Caco-2 (cell line): ENCODE data around the gene EPPIN. TPM values are rescaled to one million over a fixed set of nuclear protein-coding genes. Genes with fewer than 3 reads are reported as not detected.
A peak's percentile ranks its signal among the peaks of the same experiment; 100 is the strongest.

Source experiments
- BruUV-seq: library from RNA; stranded (reverse); fragments of 400-500 nt; replicated peaks from 2 replicates; lab custom pipeline; 2021; lab: Mats Ljungman, UMichigan
- CTCF ChIA-PET: fragments of 300-600 bp; sonication (Branson Sonifier 250); formaldehyde crosslinking; loops from one replicate; lab custom pipeline; 2022; ENCODE audit warnings: antibody characterized with exemption; lab: Charles Lee
- POLR2A ChIA-PET: fragments of 300-600 bp; sonication (Branson Sonifier 250); formaldehyde crosslinking; loops from one replicate; lab custom pipeline; 2022; ENCODE audit warnings: antibody characterized with exemption; lab: Charles Lee
- DNase-seq, 2 experiments: peaks; one replicate each; pipeline versions ENCODE4 v3.0.0 to v3.0.0-alpha.2; 2020 to 2022
- H3K27me3 ChIP-seq: replicated peaks from 2 replicates; pipeline ENCODE4 v1.6.0; 2011; ENCODE audit warnings: low read length; ENCODE audit not compliant: control insufficient read depth, insufficient read depth
- H3K36me3 ChIP-seq: 2 replicates; pipeline ENCODE4 v1.5.1; 2011; ENCODE audit warnings: low read length; ENCODE audit not compliant: control insufficient read depth, insufficient read depth
- H3K4me1 ChIP-seq: fragments of 250-450 bp; sonication (Bioruptor Pico); 2 replicates; pipeline ENCODE4 v1.5.1; 2020; ENCODE audit warnings: mild to moderate bottlenecking
- H3K4me3 ChIP-seq: 2 replicates; pipeline ENCODE4 v1.5.1; 2011; ENCODE audit warnings: low read depth, mild to moderate bottlenecking, control low read depth, low read length
- H3K9me3 ChIP-seq: fragments of 250-450 bp; sonication (Bioruptor Pico); 2 replicates; pipeline ENCODE4 v1.5.1; 2020; ENCODE audit warnings: mild to moderate bottlenecking, moderate library complexity
- H3K27ac Mint-ChIP-seq: one replicate; pipeline ENCODE4 v1.8.0; 2022; ENCODE audit warnings: mixed read lengths; ENCODE audit not compliant: unreplicated experiment
- H3K27me3 Mint-ChIP-seq: one replicate; pipeline ENCODE4 v1.8.0; 2022; ENCODE audit warnings: mixed read lengths; ENCODE audit not compliant: insufficient read depth, unreplicated experiment
- H3K36me3 Mint-ChIP-seq: one replicate; pipeline ENCODE4 v1.8.0; 2022; ENCODE audit warnings: mild to moderate bottlenecking, mixed read lengths; ENCODE audit not compliant: insufficient read depth, unreplicated experiment
- H3K4me1 Mint-ChIP-seq: one replicate; pipeline ENCODE4 v1.8.0; 2022; ENCODE audit warnings: low read depth, mixed read lengths; ENCODE audit not compliant: unreplicated experiment
- H3K4me3 Mint-ChIP-seq: one replicate; pipeline ENCODE4 v1.8.0; 2022; ENCODE audit warnings: mild to moderate bottlenecking, moderate library complexity, mixed read lengths; ENCODE audit not compliant: unreplicated experiment
- H3K9me3 Mint-ChIP-seq: one replicate; pipeline ENCODE4 v1.8.0; 2022; ENCODE audit warnings: mixed read lengths; ENCODE audit not compliant: unreplicated experiment
- intact Hi-C: fragments of 100-400 bp; cut with micrococcal nuclease; formaldehyde crosslinking; loops from one replicate; pipeline ENCODE4 v1.10.0; 2022; ENCODE audit not compliant: unreplicated experiment
- total RNA-seq: library from RNA; stranded (reverse); gene quantifications from 2 replicates; pipeline ENCODE4 v1.2.3, GENCODE V29; 2022
- TF ChIP-seq, protein P1 (sequence below), 2 experiments: fragments of 200-600 bp in 1 of 2; IDR thresholded peaks; 1 replicate in 1 of 2; 2 replicates in 1 of 2; pipeline versions ENCODE4 v1.5.1 to v1.8.0; 2011 to 2022; ENCODE audit warnings: antibody characterized with exemption in 1 of 2, control low read depth in 1 of 2, inconsistent platforms in 1 of 2, low read depth in 1 of 2, low read length in 1 of 2, mild to moderate bottlenecking in 1 of 2, moderate library complexity in 1 of 2; ENCODE audit not compliant: insufficient read depth in 1 of 2, severe bottlenecking in 1 of 2, unreplicated experiment in 1 of 2

The EPPIN gene
- total RNA-seq, 1 experiment from 2014 or later, result not detected

GRCh38 chr20:45579184-45579583 lies 32.0 kb upstream of the EPPIN start, which contains the start of gene WFDC8:
Gene WFDC8 (minus strand): TSS chr20:45579284. CDS start chr20:45579247, 37 bp downstream.
- BruUV-seq, result no TSS peak
- Histone ChIP-seq H3K9me3 (no peaks in the 10 kb centered on the region), H3K4me1 (peaks cover 27% of the 10 kb centered on the region), H3K4me3 (no peak within 1 kb of the TSS), H3K36me3 (no peaks in the 10 kb centered on the region), H3K27me3 (no peaks in the 10 kb centered on the region)
- Mint-ChIP-seq H3K4me3 (no peak within 1 kb of the TSS), H3K27ac (no peak within 1 kb of the TSS), H3K36me3 (peaks cover 6% of the 10 kb centered on the region), H3K27me3 (no peaks in the 10 kb centered on the region), H3K4me1 (peaks cover 29% of the 10 kb centered on the region), H3K9me3 (no peaks in the 10 kb centered on the region)
- intact Hi-C loops, result no loop called here
- POLR2A ChIA-PET, result interaction anchor here (0.6 kb wide), 1 partner anchor 173 kb away, joined by 3 read pairs; no protein-coding TSS in a partner anchor
- TF ChIP-seq, protein P1, sequence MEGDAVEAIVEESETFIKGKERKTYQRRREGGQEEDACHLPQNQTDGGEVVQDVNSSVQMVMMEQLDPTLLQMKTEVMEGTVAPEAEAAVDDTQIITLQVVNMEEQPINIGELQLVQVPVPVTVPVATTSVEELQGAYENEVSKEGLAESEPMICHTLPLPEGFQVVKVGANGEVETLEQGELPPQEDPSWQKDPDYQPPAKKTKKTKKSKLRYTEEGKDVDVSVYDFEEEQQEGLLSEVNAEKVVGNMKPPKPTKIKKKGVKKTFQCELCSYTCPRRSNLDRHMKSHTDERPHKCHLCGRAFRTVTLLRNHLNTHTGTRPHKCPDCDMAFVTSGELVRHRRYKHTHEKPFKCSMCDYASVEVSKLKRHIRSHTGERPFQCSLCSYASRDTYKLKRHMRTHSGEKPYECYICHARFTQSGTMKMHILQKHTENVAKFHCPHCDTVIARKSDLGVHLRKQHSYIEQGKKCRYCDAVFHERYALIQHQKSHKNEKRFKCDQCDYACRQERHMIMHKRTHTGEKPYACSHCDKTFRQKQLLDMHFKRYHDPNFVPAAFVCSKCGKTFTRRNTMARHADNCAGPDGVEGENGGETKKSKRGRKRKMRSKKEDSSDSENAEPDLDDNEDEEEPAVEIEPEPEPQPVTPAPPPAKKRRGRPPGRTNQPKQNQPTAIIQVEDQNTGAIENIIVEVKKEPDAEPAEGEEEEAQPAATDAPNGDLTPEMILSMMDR (IDR thresholded peaks at IDR 0.05; ENCODE audit: insufficient read depth in 1 of 2, low read depth in 1 of 2, low read length in 1 of 2, severe bottlenecking in 1 of 2, unreplicated experiment in 1 of 2), result no peak
- CTCF ChIA-PET, result interaction anchor here (0.6 to 0.7 kb wide), 2 partner anchors 192 to 969 kb away, joined by 3 read pairs; no protein-coding TSS in a partner anchor
- no peak for DNase-seq

DNA sequence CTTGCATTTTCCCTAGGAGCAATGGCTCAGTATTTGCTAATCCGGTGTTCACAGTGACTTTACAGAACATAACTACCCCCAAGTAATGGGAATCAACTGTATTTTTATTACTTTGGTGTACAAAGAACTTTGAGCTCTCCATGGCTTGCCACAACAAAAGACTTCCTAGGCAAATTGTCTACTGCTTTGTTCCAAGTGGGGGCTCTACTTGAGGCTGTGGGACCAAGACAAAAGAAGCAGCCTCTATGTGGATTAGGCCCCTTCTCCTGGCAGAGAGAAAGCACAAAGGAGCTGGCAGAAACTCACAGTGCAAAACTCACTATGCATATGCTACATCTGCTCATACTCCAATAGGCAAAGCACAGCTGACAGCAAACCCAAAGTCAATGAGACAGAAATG lies 31.0 kb upstream of the EPPIN start:
- H3K27ac Mint-ChIP-seq, result no peak overlapping the region
- TF ChIP-seq, protein P1 (IDR thresholded peaks at IDR 0.05; ENCODE audit: insufficient read depth in 1 of 2, low read depth in 1 of 2, low read length in 1 of 2, severe bottlenecking in 1 of 2, unreplicated experiment in 1 of 2), result no peak
- ChIA-PET CTCF (interaction anchor here (0.6 to 2.5 kb wide), 2 partner anchors 59 to 193 kb away, joined by 9 to 25 read pairs; no protein-coding TSS in a partner anchor), POLR2A (no interaction called here)
- H3K27me3 Mint-ChIP-seq, result no peaks in the 10 kb centered on the region
- H3K27me3 ChIP-seq, result no peaks in the 10 kb centered on the region
- peaks cover 6% of the 10 kb centered on the region for H3K36me3 Mint-ChIP-seq
- peaks cover 27% of the 10 kb centered on the region for H3K4me1 ChIP-seq
- H3K9me3 ChIP-seq, result peaks cover 4% of the 10 kb centered on the region; the same call in 1 of the 2 replicates
- no TSS peak for BruUV-seq
- no peak for DNase-seq
- H3K4me3 ChIP-seq, result no peak overlapping the region
- intact Hi-C loops, result no loop called here
- H3K4me3 Mint-ChIP-seq, result no peak overlapping the region
- H3K9me3 Mint-ChIP-seq, result no peaks in the 10 kb centered on the region
- H3K4me1 Mint-ChIP-seq, result peaks cover 29% of the 10 kb centered on the region
- H3K36me3 ChIP-seq, result no peaks in the 10 kb centered on the region

- no peaks in the 10 kb centered on the region for H3K9me3 Mint-ChIP-seq
- H3K4me3 Mint-ChIP-seq, result peak overlapping the region; percentile 15
- intact Hi-C loops, result loop anchor here (2.0 kb wide), 1 partner anchor 30 kb away; the partner anchor contains the start of gene EPPIN
- peaks cover 4% of the 10 kb centered on the region; the same call in 1 of the 2 replicates for H3K9me3 ChIP-seq
- H3K27me3 Mint-ChIP-seq, result no peaks in the 10 kb centered on the region
- H3K4me3 ChIP-seq, result no peak overlapping the region
- CTCF ChIA-PET, result interaction anchor here (0.6 to 2.5 kb wide), 4 partner anchors 9 to 1406 kb away, joined by 3 to 25 read pairs (median 4); partner anchors contain the start of gene WFDC10A
- DNase-seq, result peak; percentile 62 to 66
- no peaks in the 10 kb centered on the region for H3K27me3 ChIP-seq
- peaks cover 29% of the 10 kb centered on the region for H3K4me1 Mint-ChIP-seq
- H3K36me3 Mint-ChIP-seq, result peaks cover 6% of the 10 kb centered on the region
- no peaks in the 10 kb centered on the region for H3K36me3 ChIP-seq
- peaks cover 27% of the 10 kb centered on the region for H3K4me1 ChIP-seq
- no TSS peak for BruUV-seq
- TF ChIP-seq, protein P1 (IDR thresholded peaks at IDR 0.05; ENCODE audit: insufficient read depth in 1 of 2, low read depth in 1 of 2, low read length in 1 of 2, severe bottlenecking in 1 of 2, unreplicated experiment in 1 of 2), result no peak
- peak overlapping the region; percentile 63 for H3K27ac Mint-ChIP-seq
- POLR2A ChIA-PET, result interaction anchor here (0.8 kb wide), 1 partner anchor 358 kb away, joined by 9 read pairs; no protein-coding TSS in a partner anchor
These were observed 29.8 kb upstream of the EPPIN start for GRCh38 chr20:45576995-45577394.
